ENCODE results near the gene NUDT16. TPM values are rescaled to one million over a fixed set of nuclear protein-coding genes. Genes with fewer than 3 reads are reported as not detected.

The NUDT16 gene
- total and polyA plus RNA-seq, 2 donors (not counting 3 experiments of a cell fraction or from before 2014, with no cell fraction given) = 13.2 to 28.5 TPM

- Histone ChIP-seq H3K9me1 (replicated peaks; ENCODE audit: control insufficient read depth, extremely low read depth, insufficient read depth, low read length) (no peaks in the 10 kb centered on the region), H3K79me2 (ENCODE audit: control insufficient read depth, insufficient read depth, low read length) (peaks cover 14% of the 10 kb centered on the region), H3K27me3 (ENCODE audit: control insufficient read depth in 2 of 2, insufficient read depth in 2 of 2, low read length in 2 of 2) (no peaks in the 10 kb centered on the region), H3K4me1 (ENCODE audit: control insufficient read depth, extremely low read depth, insufficient read depth, low read length) (peaks cover 58% of the 10 kb centered on the region), H3K4me2 (ENCODE audit: insufficient read depth, low read length) (peak overlapping the region; percentile 40), H3K9ac (replicated peaks; ENCODE audit: extremely low read depth, insufficient read depth, low read length) (no peak overlapping the region), H3K4me3 (replicated peaks in 1 of 3; ENCODE audit: insufficient read depth in 1 of 3, low read depth in 1 of 3, low read length in 3 of 3) (no peak overlapping the region), H2AFZ (ENCODE audit: low read depth, low read length) (no peak overlapping the region), H3K9me3 (replicated peaks; ENCODE audit: control insufficient read depth, insufficient read depth, low read length) (no peaks in the 10 kb centered on the region), H3K27ac (ENCODE audit: insufficient read depth, low read depth, low read length) (peak overlapping the region; percentile 85), H3K36me3 (ENCODE audit: control insufficient read depth in 2 of 2, extremely low read depth in 1 of 2, insufficient read depth in 2 of 2, low read length in 2 of 2) (peaks cover 0 to 7% of the 10 kb centered on the region in 2 experiments), H4K20me1 (replicated peaks; ENCODE audit: control insufficient read depth, extremely low read depth, insufficient read depth, low read length) (no peaks in the 10 kb centered on the region)
- FAIRE-seq (peak; percentile 93), DNase-seq (ENCODE audit: low read depth, low spot score) (peak; percentile 62)
- TF ChIP-seq GATA2 (IDR thresholded peaks at IDR 0.05; ENCODE audit: insufficient read depth, insufficient read length, low read depth, low read length) = peak; percentile 74
- TF ChIP-seq, protein P1, sequence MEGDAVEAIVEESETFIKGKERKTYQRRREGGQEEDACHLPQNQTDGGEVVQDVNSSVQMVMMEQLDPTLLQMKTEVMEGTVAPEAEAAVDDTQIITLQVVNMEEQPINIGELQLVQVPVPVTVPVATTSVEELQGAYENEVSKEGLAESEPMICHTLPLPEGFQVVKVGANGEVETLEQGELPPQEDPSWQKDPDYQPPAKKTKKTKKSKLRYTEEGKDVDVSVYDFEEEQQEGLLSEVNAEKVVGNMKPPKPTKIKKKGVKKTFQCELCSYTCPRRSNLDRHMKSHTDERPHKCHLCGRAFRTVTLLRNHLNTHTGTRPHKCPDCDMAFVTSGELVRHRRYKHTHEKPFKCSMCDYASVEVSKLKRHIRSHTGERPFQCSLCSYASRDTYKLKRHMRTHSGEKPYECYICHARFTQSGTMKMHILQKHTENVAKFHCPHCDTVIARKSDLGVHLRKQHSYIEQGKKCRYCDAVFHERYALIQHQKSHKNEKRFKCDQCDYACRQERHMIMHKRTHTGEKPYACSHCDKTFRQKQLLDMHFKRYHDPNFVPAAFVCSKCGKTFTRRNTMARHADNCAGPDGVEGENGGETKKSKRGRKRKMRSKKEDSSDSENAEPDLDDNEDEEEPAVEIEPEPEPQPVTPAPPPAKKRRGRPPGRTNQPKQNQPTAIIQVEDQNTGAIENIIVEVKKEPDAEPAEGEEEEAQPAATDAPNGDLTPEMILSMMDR (IDR thresholded peaks at IDR 0.05; ENCODE audit: extremely low read depth in 1 of 2, insufficient read depth in 1 of 2, low read depth in 1 of 2, low read length in 2 of 2) = no peak
- TF ChIP-seq FOS (IDR thresholded peaks at IDR 0.05; ENCODE audit: borderline replicate concordance, insufficient read depth, low read length) = peak; percentile 9
- TF ChIP-seq MAX (IDR thresholded peaks at IDR 0.05; ENCODE audit: insufficient read depth, insufficient read length) = peak; percentile 64
- ChIA-PET CTCF (interaction anchor here (0.8 kb wide), 1 partner anchor 36 kb away, joined by 3 read pairs; no protein-coding TSS in a partner anchor), POLR2A (no interaction called here)
- dilution Hi-C loops (cut with MboI; ENCODE audit: extremely low pct_ligation_motif_present, low sequenced_read_pairs) (no loop called here), intact Hi-C loops (cut with micrococcal nuclease) (loop anchor here (2.0 to 10.0 kb wide), 4 partner anchors 116 to 1028 kb away; partner anchors contain the start of genes ASTE1, ATP2C1, DNAJC13 and MRPL3)
- BruUV-seq (replicated peaks) = no TSS peak
These were observed 5.0 kb downstream of the NUDT16 start for GRCh38 chr3:131386429-131387165.
